Panc1 (cell line): Measurements from ENCODE around the gene CAPZA2. TPM values are rescaled to one million over a fixed set of nuclear protein-coding genes. Genes with fewer than 3 reads are reported as not detected.

Source experiments
- ATAC-seq: fragments of 200-7000 bp; cut with Tn5 transposase; 2 replicates; pipeline ENCODE4 v1.9.1; 2020; ENCODE audit warnings: mild to moderate bottlenecking, moderate library complexity
- BruUV-seq: library from RNA; stranded (reverse); fragments of 400-500 nt; replicated peaks from 2 replicates; lab custom pipeline; 2021; lab: Mats Ljungman, UMichigan
- CTCF ChIA-PET: fragments of 300-600 bp; sonication (Branson Sonifier 250); formaldehyde crosslinking; loops from one replicate; lab custom pipeline; 2022; ENCODE audit warnings: antibody characterized with exemption; lab: Charles Lee
- POLR2A ChIA-PET: fragments of 300-600 bp; sonication (Branson Sonifier 250); formaldehyde crosslinking; loops from one replicate; lab custom pipeline; 2022; ENCODE audit warnings: antibody characterized with exemption; lab: Charles Lee
- DNase-seq: peaks from one replicate; pipeline ENCODE4 v3.0.0-alpha.2; 2010; ENCODE audit warnings: low read depth, low spot score
- H3K27ac ChIP-seq: 2 replicates; pipeline ENCODE4 v1.5.1; 2011; ENCODE audit warnings: mild to moderate bottlenecking, low read length, inconsistent platforms
- H3K27me3 ChIP-seq: fragments of 200-500 bp; sonication (Bioruptor generic); 2 replicates; pipeline ENCODE4 v1.6.0; 2014; ENCODE audit warnings: low read length, inconsistent platforms; ENCODE audit not compliant: control insufficient read depth, insufficient read depth
- H3K36me3 ChIP-seq: fragments of 200-500 bp; sonication (Bioruptor generic); 2 replicates; pipeline ENCODE4 v1.5.1; 2014; ENCODE audit warnings: inconsistent platforms, mild to moderate bottlenecking, low read length, moderate library complexity; ENCODE audit not compliant: control insufficient read depth, insufficient read depth
- H3K4me1 ChIP-seq: 2 replicates; pipeline ENCODE4 v1.5.1; 2011; ENCODE audit warnings: inconsistent platforms, mild to moderate bottlenecking, low read length, moderate library complexity; ENCODE audit not compliant: control insufficient read depth, insufficient read depth
- H3K4me3 ChIP-seq, 2 experiments: 2 replicates each; pipeline ENCODE4 v1.5.1; 2011 to 2012; ENCODE audit warnings: low read depth in 2 of 2, low read length in 2 of 2, mild to moderate bottlenecking in 2 of 2, inconsistent platforms in 1 of 2, moderate library complexity in 1 of 2
- H3K9me3 ChIP-seq: fragments of 200-500 bp; sonication (Bioruptor generic); 2 replicates; pipeline ENCODE4 v1.5.1; 2014; ENCODE audit warnings: low read depth, mild to moderate bottlenecking, inconsistent platforms, low read length, moderate library complexity; ENCODE audit not compliant: control insufficient read depth, insufficient read depth
- POLR2AphosphoS5 ChIP-seq: IDR thresholded peaks from 2 replicates; pipeline ENCODE4 v1.6.1; 2012; ENCODE audit warnings: mild to moderate bottlenecking, low read depth, low read length, moderate library complexity
- SIN3A ChIP-seq: IDR thresholded peaks from 2 replicates; pipeline ENCODE4 v1.6.1; 2012; ENCODE audit warnings: low read depth, mild to moderate bottlenecking, low read length, moderate library complexity, borderline replicate concordance; ENCODE audit not compliant: insufficient read depth
- TCF7L2 ChIP-seq: IDR thresholded peaks from 2 replicates; pipeline ENCODE4 v1.6.1; 2011; ENCODE audit warnings: mild to moderate bottlenecking, low read depth, low read length, inconsistent platforms
- in situ Hi-C: cut with HindIII; loops from 2 replicates; pipeline ENCODE4 v1.10.0; 2016; ENCODE audit warnings: low sequenced_read_pairs, low pct_unique_long_range_greater_than_20kb
- intact Hi-C: fragments of 100-400 bp; cut with micrococcal nuclease; formaldehyde crosslinking; loops from one replicate; pipeline ENCODE4 v1.10.0; 2022; ENCODE audit not compliant: unreplicated experiment
- total RNA-seq: library from RNA; stranded (reverse); gene quantifications from one replicate; pipeline ENCODE4 v1.2.1, GENCODE V29; 2021; ENCODE audit not compliant: unreplicated experiment
- TF ChIP-seq, protein P1 (sequence below): fragments of 450-650 bp; IDR thresholded peaks from 2 replicates; pipeline ENCODE4 v1.5.1; 2017; ENCODE audit warnings: mild to moderate bottlenecking
- TF ChIP-seq, protein P2 (sequence below), 2 experiments: IDR thresholded peaks; 2 replicates each; pipeline ENCODE4 v1.6.1; 2011 to 2012; ENCODE audit warnings: low read depth in 2 of 2, control low read depth in 1 of 2, low read length in 1 of 2, mild to moderate bottlenecking in 1 of 2, moderate library complexity in 1 of 2; ENCODE audit not compliant: insufficient read depth in 1 of 2

Gene CAPZA2
- total RNA-seq, 1 experiment from 2014 or later = 195 TPM

DNA sequence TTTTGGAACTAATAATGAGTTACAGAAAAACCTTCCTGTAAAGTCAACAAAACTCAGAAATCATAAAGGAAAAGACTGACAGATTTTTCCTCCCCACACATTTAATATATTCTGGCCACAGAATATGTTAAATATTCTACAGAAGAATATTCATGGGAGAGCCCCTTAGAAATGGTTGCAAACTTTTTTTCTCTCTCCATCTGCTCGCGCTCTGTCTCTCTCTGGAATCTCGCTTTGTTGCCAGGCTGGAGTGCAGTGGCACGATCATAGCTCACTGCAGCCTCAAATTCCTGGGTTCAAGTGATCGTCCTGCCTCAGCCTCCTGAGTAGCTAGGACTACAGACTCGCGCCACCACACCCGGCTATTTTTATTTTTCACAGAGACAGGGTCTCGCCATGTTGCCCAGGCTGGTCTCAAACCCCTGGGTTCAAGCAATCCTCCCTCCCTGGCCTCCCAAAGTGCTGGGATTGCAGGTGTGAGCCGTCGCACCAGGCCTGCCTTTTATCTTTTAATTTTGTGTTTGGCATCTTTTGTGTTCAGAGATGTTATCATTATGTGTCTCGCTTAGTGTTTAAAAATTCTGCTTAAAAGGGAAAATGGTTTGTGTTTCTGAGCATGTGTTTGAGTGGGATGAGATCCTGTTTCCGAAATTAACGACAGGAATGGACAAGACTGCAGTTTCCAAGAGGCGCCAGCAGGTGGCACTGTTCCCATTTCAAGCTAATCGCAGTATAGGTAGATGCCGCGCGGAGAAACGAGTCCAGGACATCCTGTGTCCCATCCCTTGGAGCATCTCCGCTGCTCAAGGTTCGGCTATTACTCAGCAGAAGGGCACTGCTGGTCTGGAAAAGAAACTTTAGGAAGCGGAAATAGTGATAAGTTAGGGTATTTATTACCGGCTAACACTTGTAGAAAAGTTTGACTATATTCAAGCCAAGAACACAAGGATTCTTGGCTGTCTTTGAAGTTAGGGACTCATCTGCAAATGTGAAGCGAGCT, 67.8 kb downstream of the CAPZA2 start:
- Histone ChIP-seq H3K27me3 (no peaks in the 10 kb centered on the region), H3K36me3 (no peaks in the 10 kb centered on the region), H3K9me3 (no peaks in the 10 kb centered on the region), H3K4me1 (0 out of 2 replicates have a peak, but pooled peaks cover 2% of the 10 kb centered on the region), H3K4me3 (peak overlapping the region in 1 of 2 experiments; percentile 25; a peak in 1 of 4 replicates), H3K27ac (no peak overlapping the region)
- ATAC-seq (peak; percentile 95), DNase-seq (peak; percentile 79)
- ChIA-PET POLR2A (no interaction called here), CTCF (interaction anchor here (0.7 to 2.5 kb wide), 4 partner anchors 55 to 198 kb away, joined by 3 to 9 read pairs (median 4); no protein-coding TSS in a partner anchor)
- in situ Hi-C loops = no loop called here
- intact Hi-C loops = loop anchor here (1.0 to 5.0 kb wide), 3 partner anchors 57 to 452 kb away; no protein-coding TSS in a partner anchor
- no TSS peak for BruUV-seq
- TF ChIP-seq, protein P1, sequence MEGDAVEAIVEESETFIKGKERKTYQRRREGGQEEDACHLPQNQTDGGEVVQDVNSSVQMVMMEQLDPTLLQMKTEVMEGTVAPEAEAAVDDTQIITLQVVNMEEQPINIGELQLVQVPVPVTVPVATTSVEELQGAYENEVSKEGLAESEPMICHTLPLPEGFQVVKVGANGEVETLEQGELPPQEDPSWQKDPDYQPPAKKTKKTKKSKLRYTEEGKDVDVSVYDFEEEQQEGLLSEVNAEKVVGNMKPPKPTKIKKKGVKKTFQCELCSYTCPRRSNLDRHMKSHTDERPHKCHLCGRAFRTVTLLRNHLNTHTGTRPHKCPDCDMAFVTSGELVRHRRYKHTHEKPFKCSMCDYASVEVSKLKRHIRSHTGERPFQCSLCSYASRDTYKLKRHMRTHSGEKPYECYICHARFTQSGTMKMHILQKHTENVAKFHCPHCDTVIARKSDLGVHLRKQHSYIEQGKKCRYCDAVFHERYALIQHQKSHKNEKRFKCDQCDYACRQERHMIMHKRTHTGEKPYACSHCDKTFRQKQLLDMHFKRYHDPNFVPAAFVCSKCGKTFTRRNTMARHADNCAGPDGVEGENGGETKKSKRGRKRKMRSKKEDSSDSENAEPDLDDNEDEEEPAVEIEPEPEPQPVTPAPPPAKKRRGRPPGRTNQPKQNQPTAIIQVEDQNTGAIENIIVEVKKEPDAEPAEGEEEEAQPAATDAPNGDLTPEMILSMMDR = peak; percentile 93
- TF ChIP-seq POLR2AphosphoS5 = no peak

DNA sequence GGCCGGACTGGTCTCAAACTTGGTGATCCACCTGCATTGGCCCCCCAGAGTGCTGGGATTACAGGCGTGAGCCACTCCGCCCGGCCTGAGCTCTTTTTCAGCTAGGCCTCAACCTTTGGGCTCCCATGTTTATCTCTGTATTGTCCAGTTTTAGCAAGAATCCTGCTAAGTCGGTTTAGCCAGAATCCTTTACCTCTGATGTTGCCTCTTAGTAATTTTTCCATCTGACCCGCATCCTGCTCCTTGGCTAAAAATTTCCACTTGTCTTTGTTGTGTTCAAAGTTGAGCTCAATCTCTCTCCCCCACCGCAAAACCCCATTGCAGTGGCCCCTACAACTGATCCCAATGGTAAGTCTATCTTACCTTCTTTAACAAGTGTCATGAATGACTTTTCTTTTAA, 70.2 kb downstream of the CAPZA2 start:
- BruUV-seq = no TSS peak
- Histone ChIP-seq H3K4me3 (no peak overlapping the region), H3K9me3 (no peaks in the 10 kb centered on the region), H3K27ac (no peak overlapping the region), H3K4me1 (0 out of 2 replicates have a peak, but pooled peaks cover 2% of the 10 kb centered on the region), H3K27me3 (no peaks in the 10 kb centered on the region), H3K36me3 (no peaks in the 10 kb centered on the region)
- ATAC-seq (no peak), DNase-seq (no peak)
- TF ChIP-seq TCF7L2 = no peak
- TF ChIP-seq, protein P1 = no peak
- TF ChIP-seq, protein P2, sequence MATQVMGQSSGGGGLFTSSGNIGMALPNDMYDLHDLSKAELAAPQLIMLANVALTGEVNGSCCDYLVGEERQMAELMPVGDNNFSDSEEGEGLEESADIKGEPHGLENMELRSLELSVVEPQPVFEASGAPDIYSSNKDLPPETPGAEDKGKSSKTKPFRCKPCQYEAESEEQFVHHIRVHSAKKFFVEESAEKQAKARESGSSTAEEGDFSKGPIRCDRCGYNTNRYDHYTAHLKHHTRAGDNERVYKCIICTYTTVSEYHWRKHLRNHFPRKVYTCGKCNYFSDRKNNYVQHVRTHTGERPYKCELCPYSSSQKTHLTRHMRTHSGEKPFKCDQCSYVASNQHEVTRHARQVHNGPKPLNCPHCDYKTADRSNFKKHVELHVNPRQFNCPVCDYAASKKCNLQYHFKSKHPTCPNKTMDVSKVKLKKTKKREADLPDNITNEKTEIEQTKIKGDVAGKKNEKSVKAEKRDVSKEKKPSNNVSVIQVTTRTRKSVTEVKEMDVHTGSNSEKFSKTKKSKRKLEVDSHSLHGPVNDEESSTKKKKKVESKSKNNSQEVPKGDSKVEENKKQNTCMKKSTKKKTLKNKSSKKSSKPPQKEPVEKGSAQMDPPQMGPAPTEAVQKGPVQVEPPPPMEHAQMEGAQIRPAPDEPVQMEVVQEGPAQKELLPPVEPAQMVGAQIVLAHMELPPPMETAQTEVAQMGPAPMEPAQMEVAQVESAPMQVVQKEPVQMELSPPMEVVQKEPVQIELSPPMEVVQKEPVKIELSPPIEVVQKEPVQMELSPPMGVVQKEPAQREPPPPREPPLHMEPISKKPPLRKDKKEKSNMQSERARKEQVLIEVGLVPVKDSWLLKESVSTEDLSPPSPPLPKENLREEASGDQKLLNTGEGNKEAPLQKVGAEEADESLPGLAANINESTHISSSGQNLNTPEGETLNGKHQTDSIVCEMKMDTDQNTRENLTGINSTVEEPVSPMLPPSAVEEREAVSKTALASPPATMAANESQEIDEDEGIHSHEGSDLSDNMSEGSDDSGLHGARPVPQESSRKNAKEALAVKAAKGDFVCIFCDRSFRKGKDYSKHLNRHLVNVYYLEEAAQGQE (IDR thresholded peaks at IDR 0.05; ENCODE audit: insufficient read depth in 1 of 2, low read depth in 2 of 2, low read length in 1 of 2) = no peak
- TF ChIP-seq SIN3A = no peak
- no peak for TF ChIP-seq POLR2AphosphoS5
- ChIA-PET CTCF (interaction anchor here (0.6 to 1.4 kb wide), 2 partner anchors 52 to 183 kb away, joined by 3 to 4 read pairs; no protein-coding TSS in a partner anchor), POLR2A (no interaction called here)
- intact Hi-C loops (loop anchor here (5.0 kb wide), 2 partner anchors 55 to 450 kb away; no protein-coding TSS in a partner anchor), in situ Hi-C loops (no loop called here)
